Body of pancreas (tissue), 4 donors: Measurements from ENCODE around the gene GRP. TPM values are rescaled to one million over a fixed set of nuclear protein-coding genes. Genes with fewer than 3 reads are reported as not detected.

Experiments used
- ATAC-seq: fragments of 150-250 bp; one replicate; pipeline ENCODE4 v1.9.1; 2016
- DNase-seq, 4 donors: peaks; one replicate each; pipeline ENCODE4 v3.0.0-alpha.2; 2019
- H3K27ac ChIP-seq, 4 donors: fragments of 200-600 bp; sonication (generic); 1 replicate in 3 of 4; 2 replicates in 1 of 4; pipeline versions ENCODE4 v1.5.1 to v1.6.1; 2016 to 2019; ENCODE audit warnings: mild to moderate bottlenecking in 1 of 4, mixed read lengths in 1 of 4, moderate library complexity in 1 of 4
- H3K27me3 ChIP-seq, 2 donors: fragments of 200-600 bp; sonication (generic); one replicate each; pipeline ENCODE4 v1.6.0; 2016; ENCODE audit warnings: mild to moderate bottlenecking in 1 of 2
- H3K36me3 ChIP-seq, 2 donors: fragments of 200-600 bp; sonication (generic); replicated peaks in 1 of 2; 2 replicates each; pipeline ENCODE4 v1.5.1; 2016; ENCODE audit warnings: low read depth in 2 of 2; ENCODE audit not compliant: insufficient read depth in 1 of 2
- H3K4me1 ChIP-seq: fragments of 200-600 bp; sonication (generic); one replicate; pipeline ENCODE4 v1.6.0; 2016
- H3K4me3 ChIP-seq, 2 donors: fragments of 200-600 bp; sonication (generic); 1 replicate in 1 of 2; 2 replicates in 1 of 2; pipeline ENCODE4 v1.5.1; 2016 to 2019
- H3K9me3 ChIP-seq, 3 donors: fragments of 200-600 bp; sonication (generic); 1 replicate in 2 of 3; 2 replicates in 1 of 3; pipeline ENCODE4 v1.5.1; 2016
- POLR2A ChIP-seq, 3 donors: fragments of 450-650 bp; IDR thresholded peaks; one replicate each; pipeline ENCODE4 v1.6.1; 2016; ENCODE audit warnings: antibody characterized with exemption in 3 of 3, mild to moderate bottlenecking in 2 of 3
- WGBS, 2 donors: methylation state at CpG; one replicate each; pipeline ENCODE4 v1.1.5; 2017; 5-methylcytosine and 5-hydroxymethylcytosine counted together
- intact Hi-C: fragments of 100-400 bp; cut with DNase I; formaldehyde crosslinking; loops from one replicate; pipeline ENCODE4 v1.15.1; 2023
- total RNA-seq, 2 donors: library from RNA; depleted of rRNA; stranded (reverse); fragments of >200 nt; gene quantifications; one replicate each; pipeline ENCODE4 v1.1.0, GENCODE V29; 2016
- TF ChIP-seq, protein P1 (sequence below), 7 experiments: fragments of 450-650 bp in 4 of 7; fragments of 200-600 bp in 3 of 7; sonication (generic) in 3 of 7; IDR thresholded peaks; one replicate each; pipeline ENCODE4 v1.5.1; 2016 to 2019; ENCODE audit warnings: antibody characterized with exemption in 7 of 7

The GRP gene
- total RNA-seq, 2 donors from 2014 or later, result 5.2 TPM; not detected in 1

GRCh38 chr18:59233017-59233410 lies 13.1 kb downstream of the GRP start:
- ATAC-seq, result no peak
- Histone ChIP-seq H3K27me3 (no peaks in the 10 kb centered on the region), H3K9me3 (no peaks in the 10 kb centered on the region), H3K4me3 (no peak overlapping the region), H3K27ac (no peak overlapping the region), H3K4me1 (no peaks in the 10 kb centered on the region), H3K36me3 (no peaks in the 10 kb centered on the region)
- TF ChIP-seq, protein P1, sequence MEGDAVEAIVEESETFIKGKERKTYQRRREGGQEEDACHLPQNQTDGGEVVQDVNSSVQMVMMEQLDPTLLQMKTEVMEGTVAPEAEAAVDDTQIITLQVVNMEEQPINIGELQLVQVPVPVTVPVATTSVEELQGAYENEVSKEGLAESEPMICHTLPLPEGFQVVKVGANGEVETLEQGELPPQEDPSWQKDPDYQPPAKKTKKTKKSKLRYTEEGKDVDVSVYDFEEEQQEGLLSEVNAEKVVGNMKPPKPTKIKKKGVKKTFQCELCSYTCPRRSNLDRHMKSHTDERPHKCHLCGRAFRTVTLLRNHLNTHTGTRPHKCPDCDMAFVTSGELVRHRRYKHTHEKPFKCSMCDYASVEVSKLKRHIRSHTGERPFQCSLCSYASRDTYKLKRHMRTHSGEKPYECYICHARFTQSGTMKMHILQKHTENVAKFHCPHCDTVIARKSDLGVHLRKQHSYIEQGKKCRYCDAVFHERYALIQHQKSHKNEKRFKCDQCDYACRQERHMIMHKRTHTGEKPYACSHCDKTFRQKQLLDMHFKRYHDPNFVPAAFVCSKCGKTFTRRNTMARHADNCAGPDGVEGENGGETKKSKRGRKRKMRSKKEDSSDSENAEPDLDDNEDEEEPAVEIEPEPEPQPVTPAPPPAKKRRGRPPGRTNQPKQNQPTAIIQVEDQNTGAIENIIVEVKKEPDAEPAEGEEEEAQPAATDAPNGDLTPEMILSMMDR (IDR thresholded peaks at IDR 0.05), result no peak
- TF ChIP-seq POLR2A (IDR thresholded peaks at IDR 0.05), result no peak
- WGBS, 2 donors, result 71 to 76% methylated on average over 6 of the region's 6 CpGs
- intact Hi-C loops, result no loop called here
- no peak for DNase-seq

DNA sequence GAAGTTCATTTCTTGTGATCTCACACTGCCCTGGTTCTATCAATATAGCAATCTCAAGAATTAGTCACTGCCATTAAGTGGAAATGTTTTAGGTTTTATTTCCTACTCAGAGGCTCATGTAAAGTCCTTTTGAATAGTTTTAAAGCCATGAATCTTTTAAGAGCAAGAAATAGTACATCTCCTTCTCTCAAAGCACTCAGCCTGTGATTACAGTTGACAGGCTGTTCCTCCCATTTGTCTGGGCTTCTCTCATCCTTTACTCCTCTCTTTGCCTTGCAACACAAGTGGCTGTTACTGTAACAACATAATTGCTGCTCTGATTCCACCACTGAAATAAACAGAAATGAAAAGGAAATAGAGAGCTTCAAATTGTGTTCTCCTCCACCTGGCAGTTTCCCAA lies 18.4 kb downstream of the GRP start:
- Histone ChIP-seq H3K9me3 (no peaks in the 10 kb centered on the region), H3K36me3 (no peaks in the 10 kb centered on the region), H3K4me1 (no peaks in the 10 kb centered on the region), H3K4me3 (no peak overlapping the region), H3K27ac (no peak overlapping the region), H3K27me3 (no peaks in the 10 kb centered on the region)
- no peak for TF ChIP-seq POLR2A (IDR thresholded peaks at IDR 0.05)
- TF ChIP-seq, protein P1 (IDR thresholded peaks at IDR 0.05), result no peak
- DNase-seq (no peak), ATAC-seq (no peak)
- intact Hi-C loops, result no loop called here

DNA sequence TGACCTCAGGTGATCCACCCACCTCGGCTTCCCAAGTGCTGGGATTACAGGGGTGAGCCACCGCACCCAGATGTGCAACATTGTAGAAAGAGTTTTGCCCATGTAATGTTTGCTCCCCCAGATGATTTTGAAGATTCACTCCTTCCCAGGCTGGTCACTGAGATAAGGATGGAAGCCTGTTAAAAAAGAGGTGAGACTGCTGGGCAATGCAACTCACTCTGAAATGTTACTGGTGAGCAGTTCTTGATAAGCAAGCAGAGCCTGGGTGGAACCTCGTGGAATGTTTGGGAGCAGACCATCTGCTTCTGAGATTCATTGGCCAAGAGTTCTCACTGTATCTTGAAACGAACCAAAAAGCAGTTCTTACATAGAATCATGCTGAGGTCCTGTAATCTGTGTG lies 19.7 kb downstream of the GRP start:
- Histone ChIP-seq H3K4me3 (no peak overlapping the region), H3K27me3 (no peaks in the 10 kb centered on the region), H3K9me3 (no peaks in the 10 kb centered on the region), H3K4me1 (no peaks in the 10 kb centered on the region), H3K27ac (no peak overlapping the region), H3K36me3 (no peaks in the 10 kb centered on the region)
- intact Hi-C loops, result no loop called here
- no peak for TF ChIP-seq POLR2A (IDR thresholded peaks at IDR 0.05)
- TF ChIP-seq, protein P1 (IDR thresholded peaks at IDR 0.05), result no peak
- no peak for ATAC-seq
- DNase-seq, result no peak
- 53 to 54% methylated on average over 4 of the region's 4 CpGs for WGBS, 2 donors

GRCh38 chr18:59242906-59243305 lies 22.9 kb downstream of the GRP start:
- Histone ChIP-seq H3K27ac (no peak overlapping the region), H3K36me3 (no peaks in the 10 kb centered on the region), H3K27me3 (no peaks in the 10 kb centered on the region), H3K4me1 (no peaks in the 10 kb centered on the region), H3K9me3 (no peaks in the 10 kb centered on the region), H3K4me3 (no peak overlapping the region)
- no peak for DNase-seq
- 68 to 72% methylated on average over 2 of the region's 2 CpGs for WGBS, 2 donors
- TF ChIP-seq, protein P1 (IDR thresholded peaks at IDR 0.05), result no peak
- TF ChIP-seq POLR2A (IDR thresholded peaks at IDR 0.05), result no peak
- ATAC-seq, result no peak
- intact Hi-C loops, result no loop called here

DNA sequence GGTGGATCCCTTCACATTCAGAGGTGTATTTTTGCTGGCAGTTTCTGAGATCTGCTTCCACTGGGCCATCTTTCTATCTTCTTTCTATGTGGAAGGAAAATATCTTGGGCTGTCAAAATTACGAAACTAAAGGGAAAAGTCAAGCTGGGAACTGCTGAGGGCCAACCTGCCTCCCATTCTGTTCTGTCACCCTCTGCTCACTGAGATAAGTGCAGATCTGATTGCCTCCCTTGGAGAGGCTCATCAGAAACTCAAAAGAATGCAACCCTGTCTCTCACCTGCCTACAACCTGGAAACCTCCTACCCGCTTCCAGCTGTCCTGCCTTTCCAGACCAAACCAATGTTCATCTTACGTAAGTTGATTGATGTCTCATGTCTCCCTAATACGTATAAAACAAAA lies 26.8 kb downstream of the GRP start:
- ATAC-seq (no peak), DNase-seq (no peak)
- no peaks in the 10 kb centered on the region for H3K36me3 ChIP-seq
- H3K4me1 ChIP-seq, result no peaks in the 10 kb centered on the region
- intact Hi-C loops, result loop anchor here (5.0 kb wide), 1 partner anchor 156 kb away; no protein-coding TSS in a partner anchor
- H3K4me3 ChIP-seq, result no peak overlapping the region
- whole genome bisulfite sequencing, 2 donors, result 44 to 47% methylated on average over 4 of the region's 4 CpGs
- H3K27ac ChIP-seq, result no peak overlapping the region
- no peaks in the 10 kb centered on the region for H3K9me3 ChIP-seq
- TF ChIP-seq, protein P1 (IDR thresholded peaks at IDR 0.05), result no peak
- TF ChIP-seq POLR2A (IDR thresholded peaks at IDR 0.05), result no peak
- no peaks in the 10 kb centered on the region for H3K27me3 ChIP-seq
